Measurements from ENCODE around the gene ZNF718. TPM values are rescaled to one million over a fixed set of nuclear protein-coding genes. Genes with fewer than 3 reads are reported as not detected.
A peak's percentile ranks its signal among the peaks of the same experiment; 100 is the strongest.
"Not testable (repeated sequence)": the region's sequence is repeated elsewhere in the genome, so short reads cannot be mapped to it uniquely, and the experiment has no call there.

Gene ZNF718
- total and polyA plus RNA-seq, 4 experiments from 2014 or later: 3.6 to 14.0 (median 9.0) TPM

GRCh38 chr4:139691-140090 is 15.4 kb downstream of the ZNF718 start:
- H3K4me1 Mint-ChIP-seq: peaks cover 0 to 15% (median 4%) of the 10 kb centered on the region in 4 donors
- intact Hi-C loops (cut with micrococcal nuclease): no loop called here
- Histone ChIP-seq H3K27me3 (ENCODE audit: insufficient read depth, low read length) (no peaks in the 10 kb centered on the region), H3K4me1 (ENCODE audit: insufficient read depth, low read length) (no peaks in the 10 kb centered on the region), H3K27ac (ENCODE audit: low read depth, low read length) (no peak overlapping the region), H3K36me3 (ENCODE audit: insufficient read depth, low read length) (peaks cover 15% of the 10 kb centered on the region), H3K9me3 (ENCODE audit: control insufficient read depth in 1 of 2, low read length in 2 of 2) (peaks cover 8 to 31% of the 10 kb centered on the region in 2 donors), H3K4me3 (ENCODE audit: low read length in 2 of 2) (no peak overlapping the region)
- peaks cover 86% of the 10 kb centered on the region in 2 donors for H3K36me3 Mint-ChIP-seq
- H3K4me3 Mint-ChIP-seq: no peak overlapping the region
- peaks cover 4 to 94% (median 84%) of the 10 kb centered on the region in 8 donors for H3K9me3 Mint-ChIP-seq
- ChIA-PET CTCF (ENCODE audit: partially characterized antibody) (interaction anchor here (1.2 kb wide), 1 partner anchor 65 kb away, joined by 3 read pairs; no protein-coding TSS in a partner anchor), POLR2A (ENCODE audit: partially characterized antibody) (no interaction called here)
- no peaks in the 10 kb centered on the region for H3K27me3 Mint-ChIP-seq
- H3K27ac Mint-ChIP-seq: peak overlapping the region in 1 of 7 donors; percentile 25
- no peak for DNase-seq

GRCh38 chr4:146621-147020 is 22.3 kb downstream of the ZNF718 start:
- Histone ChIP-seq H3K27me3 (ENCODE audit: insufficient read depth, low read length) (no peaks in the 10 kb centered on the region), H3K36me3 (ENCODE audit: insufficient read depth, low read length) (peaks cover 9% of the 10 kb centered on the region), H3K4me1 (ENCODE audit: insufficient read depth, low read length) (no peaks in the 10 kb centered on the region), H3K9me3 (ENCODE audit: control insufficient read depth in 1 of 2, low read length in 2 of 2) (peaks cover 0 to 44% of the 10 kb centered on the region in 2 donors), H3K27ac (ENCODE audit: low read depth, low read length) (no peak overlapping the region), H3K4me3 (ENCODE audit: low read length in 2 of 2) (no peak overlapping the region)
- intact Hi-C loops (cut with micrococcal nuclease): no loop called here
- Mint-ChIP-seq H3K27ac (no peak overlapping the region), H3K4me1 (peaks cover 0 to 2% (median 0%) of the 10 kb centered on the region in 4 donors), H3K4me3 (no peak overlapping the region), H3K27me3 (no peaks in the 10 kb centered on the region), H3K9me3 (peaks cover 0 to 99% (median 75%) of the 10 kb centered on the region in 8 donors), H3K36me3 (peaks cover 62 to 66% of the 10 kb centered on the region in 2 donors)
- POLR2A ChIA-PET (ENCODE audit: partially characterized antibody): no interaction called here
- DNase-seq: no peak
- CTCF ChIA-PET (ENCODE audit: partially characterized antibody): no interaction called here

- Histone ChIP-seq H3K4me3 (ENCODE audit: low read length in 2 of 2) (no peak overlapping the region), H3K4me1 (ENCODE audit: insufficient read depth, low read length) (no peaks in the 10 kb centered on the region), H3K9me3 (ENCODE audit: control insufficient read depth in 1 of 2, low read length in 2 of 2) (peaks cover 0 to 43% of the 10 kb centered on the region in 2 donors), H3K27ac (ENCODE audit: low read depth, low read length) (no peak overlapping the region), H3K36me3 (ENCODE audit: insufficient read depth, low read length) (peaks cover 9% of the 10 kb centered on the region), H3K27me3 (ENCODE audit: insufficient read depth, low read length) (no peaks in the 10 kb centered on the region)
- POLR2A ChIA-PET (ENCODE audit: partially characterized antibody): interaction anchor here (0.6 kb wide), 1 partner anchor 43 kb away, joined by 3 read pairs; no protein-coding TSS in a partner anchor
- Mint-ChIP-seq H3K27me3 (no peaks in the 10 kb centered on the region), H3K4me1 (peaks cover 0 to 2% (median 0%) of the 10 kb centered on the region in 4 donors), H3K36me3 (peaks cover 56 to 63% of the 10 kb centered on the region in 2 donors), H3K9me3 (peaks cover 0 to 94% (median 73%) of the 10 kb centered on the region in 8 donors), H3K27ac (no peak overlapping the region), H3K4me3 (no peak overlapping the region)
- intact Hi-C loops (cut with micrococcal nuclease): no loop called here
- DNase-seq: no peak
- CTCF ChIA-PET (ENCODE audit: partially characterized antibody): no interaction called here
These were observed 22.9 kb downstream of the ZNF718 start for GRCh38 chr4:147233-147632.

- ChIA-PET POLR2A (ENCODE audit: partially characterized antibody) (no interaction called here), CTCF (ENCODE audit: partially characterized antibody) (no interaction called here)
- Mint-ChIP-seq H3K4me3 (no peak overlapping the region), H3K9me3 (peaks cover 0 to 94% (median 73%) of the 10 kb centered on the region in 8 donors), H3K27ac (no peak overlapping the region), H3K36me3 (peaks cover 39 to 42% of the 10 kb centered on the region in 2 donors), H3K4me1 (no peaks in the 10 kb centered on the region), H3K27me3 (no peaks in the 10 kb centered on the region)
- Histone ChIP-seq H3K27ac (ENCODE audit: low read depth, low read length) (no peak overlapping the region), H3K27me3 (ENCODE audit: insufficient read depth, low read length) (no peaks in the 10 kb centered on the region), H3K36me3 (ENCODE audit: insufficient read depth, low read length) (no peaks in the 10 kb centered on the region), H3K4me3 (ENCODE audit: low read length in 2 of 2) (no peak overlapping the region), H3K9me3 (ENCODE audit: control insufficient read depth in 1 of 2, low read length in 2 of 2) (peaks cover 13 to 52% of the 10 kb centered on the region in 2 donors), H3K4me1 (ENCODE audit: insufficient read depth, low read length) (no peaks in the 10 kb centered on the region)
- no peak for DNase-seq
- intact Hi-C loops (cut with micrococcal nuclease): no loop called here
These were observed 37.4 kb downstream of the ZNF718 start for GRCh38 chr4:161496-162284.

GRCh38 chr4:169640-170039 is 45.3 kb downstream of the ZNF718 start:
- H3K36me3 Mint-ChIP-seq: peaks cover 18 to 47% of the 10 kb centered on the region in 2 donors
- DNase-seq; H3K27ac ChIP-seq (ENCODE audit: low read depth, low read length); H3K27ac Mint-ChIP-seq; H3K4me1 Mint-ChIP-seq; CTCF ChIA-PET (ENCODE audit: partially characterized antibody); H3K27me3 ChIP-seq (ENCODE audit: insufficient read depth, low read length); H3K4me3 ChIP-seq (ENCODE audit: low read length in 2 of 2); H3K27me3 Mint-ChIP-seq; intact Hi-C loops (cut with micrococcal nuclease); POLR2A ChIA-PET (ENCODE audit: partially characterized antibody); H3K36me3 ChIP-seq (ENCODE audit: insufficient read depth, low read length); H3K4me3 Mint-ChIP-seq; H3K4me1 ChIP-seq (ENCODE audit: insufficient read depth, low read length): not testable (repeated sequence)
- H3K9me3 ChIP-seq (ENCODE audit: control insufficient read depth in 1 of 2, low read length in 2 of 2): peaks cover 0 to 38% of the 10 kb centered on the region in 2 donors
- peaks cover 0 to 98% (median 82%) of the 10 kb centered on the region in 8 donors for H3K9me3 Mint-ChIP-seq

GRCh38 chr4:171318-171717 is 47.0 kb downstream of the ZNF718 start:
- H3K9me3 ChIP-seq (ENCODE audit: control insufficient read depth in 1 of 2, low read length in 2 of 2): peaks cover 2 to 42% of the 10 kb centered on the region in 2 donors
- H3K27me3 ChIP-seq (ENCODE audit: insufficient read depth, low read length); intact Hi-C loops (cut with micrococcal nuclease); H3K27me3 Mint-ChIP-seq; H3K27ac Mint-ChIP-seq; POLR2A ChIA-PET (ENCODE audit: partially characterized antibody); DNase-seq; H3K36me3 ChIP-seq (ENCODE audit: insufficient read depth, low read length); H3K4me3 ChIP-seq (ENCODE audit: low read length in 2 of 2); H3K4me1 ChIP-seq (ENCODE audit: insufficient read depth, low read length); H3K4me1 Mint-ChIP-seq; H3K27ac ChIP-seq (ENCODE audit: low read depth, low read length); CTCF ChIA-PET (ENCODE audit: partially characterized antibody); H3K4me3 Mint-ChIP-seq: not testable (repeated sequence)
- peaks cover 25 to 56% of the 10 kb centered on the region in 2 donors for H3K36me3 Mint-ChIP-seq
- peaks cover 5 to 98% (median 83%) of the 10 kb centered on the region in 8 donors for H3K9me3 Mint-ChIP-seq

GRCh38 chr4:173666-174314 is 49.5 kb downstream of the ZNF718 start:
- H3K27me3 Mint-ChIP-seq: no peaks in the 10 kb centered on the region
- CTCF ChIA-PET (ENCODE audit: partially characterized antibody): no interaction called here
- H3K4me3 Mint-ChIP-seq: no peak overlapping the region
- POLR2A ChIA-PET (ENCODE audit: partially characterized antibody): no interaction called here
- no peak overlapping the region for H3K27ac ChIP-seq (ENCODE audit: low read depth, low read length)
- no peak overlapping the region for H3K27ac Mint-ChIP-seq
- H3K9me3 ChIP-seq (ENCODE audit: control insufficient read depth in 1 of 2, low read length in 2 of 2): peaks cover 4 to 64% of the 10 kb centered on the region in 2 donors
- no peak overlapping the region for H3K4me3 ChIP-seq (ENCODE audit: low read length in 2 of 2)
- peaks cover 8 to 99% (median 86%) of the 10 kb centered on the region in 8 donors for H3K9me3 Mint-ChIP-seq
- no peak for DNase-seq
- peaks cover 35 to 58% of the 10 kb centered on the region in 2 donors for H3K36me3 Mint-ChIP-seq
- H3K36me3 ChIP-seq (ENCODE audit: insufficient read depth, low read length): no peaks in the 10 kb centered on the region
- no peaks in the 10 kb centered on the region for H3K4me1 Mint-ChIP-seq
- H3K27me3 ChIP-seq (ENCODE audit: insufficient read depth, low read length): no peaks in the 10 kb centered on the region
- no peaks in the 10 kb centered on the region for H3K4me1 ChIP-seq (ENCODE audit: insufficient read depth, low read length)
- intact Hi-C loops (cut with micrococcal nuclease): no loop called here
